ENCODE data around the gene NSRP1. TPM values are rescaled to one million over a fixed set of nuclear protein-coding genes. Genes with fewer than 3 reads are reported as not detected.

Gene NSRP1
- total RNA-seq, 1 donor from 2014 or later = 20.2 TPM

GRCh38 chr17:30219833-30220232 is 103.2 kb downstream of the NSRP1 start:
- Mint-ChIP-seq H3K27ac (ENCODE audit: unreplicated experiment) (no peak overlapping the region), H3K4me3 (ENCODE audit: unreplicated experiment) (no peak overlapping the region), H3K27me3 (ENCODE audit: unreplicated experiment) (peaks cover 2% of the 10 kb centered on the region), H3K36me3 (ENCODE audit: low read depth, unreplicated experiment) (peaks cover 4% of the 10 kb centered on the region), H3K9me3 (ENCODE audit: unreplicated experiment) (no peaks in the 10 kb centered on the region), H3K4me1 (ENCODE audit: unreplicated experiment) (peaks cover 18% of the 10 kb centered on the region)
- DNase-seq (ENCODE audit: low spot score) = no peak
- TF ChIP-seq CTCF (IDR thresholded peaks at IDR 0.05; ENCODE audit: unreplicated experiment) = no peak

GRCh38 chr17:30220414-30220813 is 103.8 kb downstream of the NSRP1 start:
- no peak overlapping the region for H3K4me3 Mint-ChIP-seq (ENCODE audit: unreplicated experiment)
- peaks cover 4% of the 10 kb centered on the region for H3K36me3 Mint-ChIP-seq (ENCODE audit: low read depth, unreplicated experiment)
- H3K27me3 Mint-ChIP-seq (ENCODE audit: unreplicated experiment) = peaks cover 2% of the 10 kb centered on the region
- no peak overlapping the region for H3K27ac Mint-ChIP-seq (ENCODE audit: unreplicated experiment)
- DNase-seq (ENCODE audit: low spot score) = no peak
- no peak for TF ChIP-seq CTCF (IDR thresholded peaks at IDR 0.05; ENCODE audit: unreplicated experiment)
- H3K4me1 Mint-ChIP-seq (ENCODE audit: unreplicated experiment) = peaks cover 18% of the 10 kb centered on the region
- no peaks in the 10 kb centered on the region for H3K9me3 Mint-ChIP-seq (ENCODE audit: unreplicated experiment)

GRCh38 chr17:30221346-30221745 is 104.7 kb downstream of the NSRP1 start:
- Mint-ChIP-seq H3K9me3 (ENCODE audit: unreplicated experiment) (no peaks in the 10 kb centered on the region), H3K4me1 (ENCODE audit: unreplicated experiment) (peaks cover 18% of the 10 kb centered on the region), H3K4me3 (ENCODE audit: unreplicated experiment) (no peak overlapping the region), H3K27ac (ENCODE audit: unreplicated experiment) (no peak overlapping the region), H3K36me3 (ENCODE audit: low read depth, unreplicated experiment) (peaks cover 4% of the 10 kb centered on the region), H3K27me3 (ENCODE audit: unreplicated experiment) (peaks cover 2% of the 10 kb centered on the region)
- TF ChIP-seq CTCF (IDR thresholded peaks at IDR 0.05; ENCODE audit: unreplicated experiment) = no peak
- DNase-seq (ENCODE audit: low spot score) = no peak

GRCh38 chr17:30222251-30222650 is 105.6 kb downstream of the NSRP1 start:
- Mint-ChIP-seq H3K27ac (ENCODE audit: unreplicated experiment) (no peak overlapping the region), H3K4me3 (ENCODE audit: unreplicated experiment) (no peak overlapping the region), H3K9me3 (ENCODE audit: unreplicated experiment) (no peaks in the 10 kb centered on the region), H3K4me1 (ENCODE audit: unreplicated experiment) (peaks cover 18% of the 10 kb centered on the region), H3K27me3 (ENCODE audit: unreplicated experiment) (no peaks in the 10 kb centered on the region), H3K36me3 (ENCODE audit: low read depth, unreplicated experiment) (peaks cover 4% of the 10 kb centered on the region)
- DNase-seq (ENCODE audit: low spot score) = no peak
- no peak for TF ChIP-seq CTCF (IDR thresholded peaks at IDR 0.05; ENCODE audit: unreplicated experiment)

- Mint-ChIP-seq H3K4me1 (ENCODE audit: unreplicated experiment) (peaks cover 18% of the 10 kb centered on the region), H3K9me3 (ENCODE audit: unreplicated experiment) (no peaks in the 10 kb centered on the region), H3K27me3 (ENCODE audit: unreplicated experiment) (no peaks in the 10 kb centered on the region), H3K27ac (ENCODE audit: unreplicated experiment) (no peak overlapping the region), H3K36me3 (ENCODE audit: low read depth, unreplicated experiment) (peaks cover 4% of the 10 kb centered on the region), H3K4me3 (ENCODE audit: unreplicated experiment) (no peak overlapping the region)
- TF ChIP-seq CTCF (IDR thresholded peaks at IDR 0.05; ENCODE audit: unreplicated experiment) = no peak
- DNase-seq (ENCODE audit: low spot score) = no peak
Observed at GRCh38 chr17:30222721-30223175, 106.1 kb downstream of the NSRP1 start.
